PC-3 (cell line): ENCODE results near the gene LMO3. TPM values are rescaled to one million over a fixed set of nuclear protein-coding genes. Genes with fewer than 3 reads are reported as not detected.

Source experiments
- ATAC-seq: fragments of 200-7000 bp; cut with Tn5 transposase; 2 replicates; pipeline ENCODE4 v1.9.1; 2020; ENCODE audit warnings: mild to moderate bottlenecking, moderate library complexity
- BruUV-seq: library from RNA; stranded (reverse); fragments of 400-500 nt; replicated peaks from 2 replicates; lab custom pipeline; 2021; lab: Mats Ljungman, UMichigan
- CTCF ChIA-PET: fragments of 300-600 bp; sonication (Branson Sonifier 250); formaldehyde crosslinking; loops from one replicate; lab custom pipeline; 2022; ENCODE audit warnings: antibody characterized with exemption; lab: Charles Lee
- POLR2A ChIA-PET: fragments of 300-600 bp; sonication (Branson Sonifier 250); formaldehyde crosslinking; loops from one replicate; lab custom pipeline; 2022; ENCODE audit warnings: antibody characterized with exemption; ENCODE audit not compliant: unreplicated experiment; lab: Charles Lee
- DNase-seq: peaks from one replicate; pipeline ENCODE4 v3.0.0-alpha.2; 2015
- H2AFZ ChIP-seq: fragments of 300-600 bp; sonication (generic); 2 replicates; pipeline ENCODE4 v1.6.0; 2016; ENCODE audit warnings: antibody characterized with exemption, low read length
- H3F3A ChIP-seq: fragments of 300-600 bp; sonication (generic); one replicate; pipeline ENCODE4 v1.6.0; 2017; ENCODE audit warnings: antibody characterized with exemption, low read length, control low read depth, mild to moderate bottlenecking; ENCODE audit not compliant: unreplicated experiment
- H3K27ac ChIP-seq: fragments of 300-600 bp; sonication (generic); 2 replicates; pipeline ENCODE4 v1.5.1; 2016; ENCODE audit warnings: mild to moderate bottlenecking, low read length
- H3K27me3 ChIP-seq: fragments of 300-600 bp; sonication (generic); 2 replicates; pipeline ENCODE4 v1.6.1; 2016; ENCODE audit warnings: low read length, mixed read lengths
- H3K36me3 ChIP-seq: fragments of 300-600 bp; sonication (generic); 2 replicates; pipeline ENCODE4 v1.6.1; 2016; ENCODE audit warnings: low read depth, mixed run types, low read length, mixed read lengths
- H3K4me1 ChIP-seq: fragments of 300-600 bp; sonication (generic); 2 replicates; pipeline ENCODE4 v1.5.1; 2016; ENCODE audit warnings: low read length; ENCODE audit not compliant: insufficient read depth
- H3K4me2 ChIP-seq: fragments of 300-600 bp; sonication (generic); 2 replicates; pipeline ENCODE4 v1.6.0; 2016; ENCODE audit warnings: low read length
- H3K4me3 ChIP-seq: fragments of 300-600 bp; sonication (generic); 2 replicates; pipeline ENCODE4 v1.5.1; 2016; ENCODE audit warnings: mild to moderate bottlenecking, low read length, mixed read lengths
- H3K79me2 ChIP-seq: fragments of 300-600 bp; sonication (generic); 2 replicates; pipeline ENCODE4 v1.6.1; 2017; ENCODE audit warnings: low read length, mixed read lengths
- H3K9ac ChIP-seq: fragments of 300-600 bp; sonication (generic); 2 replicates; pipeline ENCODE4 v1.6.0; 2016; ENCODE audit warnings: mild to moderate bottlenecking, low read length
- H3K9me2 ChIP-seq: fragments of 300-600 bp; sonication (generic); replicated peaks from 2 replicates; pipeline ENCODE4 v1.6.1; 2016; ENCODE audit warnings: mixed run types, low read length, mixed read lengths
- H3K9me3 ChIP-seq: fragments of 300-600 bp; sonication (generic); 2 replicates; pipeline ENCODE4 v1.6.1; 2016; ENCODE audit warnings: low read length, mixed read lengths
- H4K20me1 ChIP-seq: fragments of 300-600 bp; sonication (generic); 2 replicates; pipeline ENCODE4 v1.6.1; 2016; ENCODE audit warnings: low read length, mixed read lengths
- EZH2 ChIP-seq: fragments of 300-600 bp; sonication (generic); IDR thresholded peaks from one replicate; pipeline ENCODE4 v1.6.1; 2017; ENCODE audit warnings: antibody characterized with exemption, mild to moderate bottlenecking, low read length; ENCODE audit not compliant: unreplicated experiment
- EZH2phosphoT487 ChIP-seq: fragments of 300-600 bp; sonication (generic); IDR thresholded peaks from 2 replicates; pipeline ENCODE4 v1.6.1; 2018; ENCODE audit warnings: mild to moderate bottlenecking, antibody characterized with exemption, low read length, borderline replicate concordance
- intact Hi-C: fragments of 100-400 bp; cut with micrococcal nuclease; formaldehyde crosslinking; loops from 2 replicates; pipeline ENCODE4 v1.9.0; 2023
- total RNA-seq: library from RNA; depleted of rRNA; stranded (reverse); fragments of >200 nt; gene quantifications from 2 replicates; pipeline ENCODE4 v1.2.3, GENCODE V29; 2014
- TF ChIP-seq, protein P1 (sequence below): fragments of 300-600 bp; sonication (generic); conservative IDR thresholded peaks from 2 replicates; pipeline ENCODE4 v1.5.1; 2017; ENCODE audit warnings: antibody characterized with exemption, low read depth, mild to moderate bottlenecking, low read length

Gene LMO3
- total RNA-seq, 1 experiment from 2014 or later: 2.3 TPM

DNA sequence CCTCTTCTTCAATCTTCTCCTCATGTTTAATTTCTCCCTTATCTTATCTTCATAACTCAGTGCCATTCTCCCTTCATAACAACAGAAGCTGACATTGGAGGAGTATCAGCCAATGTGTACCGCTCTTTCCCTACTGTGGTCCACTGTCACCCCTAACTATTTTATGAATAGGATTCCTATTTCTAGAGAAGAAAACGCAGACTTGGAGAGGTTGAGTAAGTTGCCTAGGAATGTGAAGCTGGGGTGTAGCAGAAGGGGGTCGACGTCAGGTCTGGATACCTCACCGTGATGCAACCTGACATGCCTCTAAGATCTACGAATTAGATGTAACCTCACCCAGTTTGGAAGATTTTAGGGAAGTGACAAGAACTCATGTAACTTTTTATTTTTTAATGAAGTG, 17.1 kb downstream of the LMO3 start:
- intact Hi-C loops: no loop called here
- peaks cover 8% of the 10 kb centered on the region for H3K4me1 ChIP-seq

DNA sequence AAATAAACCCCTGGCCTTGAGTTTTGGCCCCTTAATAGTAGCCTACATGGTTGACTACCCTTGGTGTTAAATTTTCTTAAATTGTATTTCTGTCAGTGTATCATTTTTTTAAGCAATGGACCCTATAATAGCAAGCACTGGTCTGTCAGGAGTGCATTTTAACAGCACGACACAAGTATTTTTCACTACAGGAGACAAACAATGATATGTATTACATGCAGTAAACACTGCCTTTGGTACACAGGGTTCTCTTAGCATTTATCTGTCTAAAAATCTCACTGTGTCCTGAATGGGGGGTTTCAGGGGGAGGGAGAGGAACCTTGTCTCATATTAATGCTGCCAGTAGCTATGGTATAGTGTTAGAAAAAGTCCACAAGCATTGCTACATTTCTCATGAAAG, 18.4 kb downstream of the LMO3 start:
- Histone ChIP-seq H3K79me2 (no peaks in the 10 kb centered on the region), H3K9me3 (no peaks in the 10 kb centered on the region), H3K4me2 (no peak overlapping the region), H3F3A (no peaks in the 10 kb centered on the region), H3K27me3 (no peaks in the 10 kb centered on the region), H4K20me1 (no peaks in the 10 kb centered on the region), H3K9me2 (no peaks in the 10 kb centered on the region), H3K4me1 (peaks cover 14% of the 10 kb centered on the region), H3K27ac (no peak overlapping the region), H3K9ac (no peak overlapping the region), H2AFZ (no peak overlapping the region), H3K4me3 (no peak overlapping the region), H3K36me3 (no peaks in the 10 kb centered on the region)
- ATAC-seq: no peak
- no TSS peak for BruUV-seq
- DNase-seq: no peak
- intact Hi-C loops: no loop called here
- TF ChIP-seq EZH2: no peak
- TF ChIP-seq EZH2phosphoT487: no peak
- TF ChIP-seq, protein P1, sequence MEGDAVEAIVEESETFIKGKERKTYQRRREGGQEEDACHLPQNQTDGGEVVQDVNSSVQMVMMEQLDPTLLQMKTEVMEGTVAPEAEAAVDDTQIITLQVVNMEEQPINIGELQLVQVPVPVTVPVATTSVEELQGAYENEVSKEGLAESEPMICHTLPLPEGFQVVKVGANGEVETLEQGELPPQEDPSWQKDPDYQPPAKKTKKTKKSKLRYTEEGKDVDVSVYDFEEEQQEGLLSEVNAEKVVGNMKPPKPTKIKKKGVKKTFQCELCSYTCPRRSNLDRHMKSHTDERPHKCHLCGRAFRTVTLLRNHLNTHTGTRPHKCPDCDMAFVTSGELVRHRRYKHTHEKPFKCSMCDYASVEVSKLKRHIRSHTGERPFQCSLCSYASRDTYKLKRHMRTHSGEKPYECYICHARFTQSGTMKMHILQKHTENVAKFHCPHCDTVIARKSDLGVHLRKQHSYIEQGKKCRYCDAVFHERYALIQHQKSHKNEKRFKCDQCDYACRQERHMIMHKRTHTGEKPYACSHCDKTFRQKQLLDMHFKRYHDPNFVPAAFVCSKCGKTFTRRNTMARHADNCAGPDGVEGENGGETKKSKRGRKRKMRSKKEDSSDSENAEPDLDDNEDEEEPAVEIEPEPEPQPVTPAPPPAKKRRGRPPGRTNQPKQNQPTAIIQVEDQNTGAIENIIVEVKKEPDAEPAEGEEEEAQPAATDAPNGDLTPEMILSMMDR: no peak
- ChIA-PET POLR2A (no interaction called here), CTCF (no interaction called here)

More for the DNA sequence above, 17.1 kb downstream of the LMO3 start:
- BruUV-seq: no TSS peak
- TF ChIP-seq EZH2phosphoT487 (no peak), EZH2 (no peak)
- TF ChIP-seq, protein P1: no peak
- Histone ChIP-seq H3K79me2 (no peaks in the 10 kb centered on the region), H4K20me1 (no peaks in the 10 kb centered on the region), H3K4me3 (no peak overlapping the region), H3F3A (no peaks in the 10 kb centered on the region), H3K4me2 (no peak overlapping the region), H3K27ac (no peak overlapping the region), H3K9me3 (no peaks in the 10 kb centered on the region), H2AFZ (no peak overlapping the region), H3K9me2 (no peaks in the 10 kb centered on the region), H3K9ac (no peak overlapping the region), H3K36me3 (no peaks in the 10 kb centered on the region), H3K27me3 (no peaks in the 10 kb centered on the region)
- ChIA-PET CTCF (no interaction called here), POLR2A (no interaction called here)
- ATAC-seq (no peak), DNase-seq (no peak)

DNA sequence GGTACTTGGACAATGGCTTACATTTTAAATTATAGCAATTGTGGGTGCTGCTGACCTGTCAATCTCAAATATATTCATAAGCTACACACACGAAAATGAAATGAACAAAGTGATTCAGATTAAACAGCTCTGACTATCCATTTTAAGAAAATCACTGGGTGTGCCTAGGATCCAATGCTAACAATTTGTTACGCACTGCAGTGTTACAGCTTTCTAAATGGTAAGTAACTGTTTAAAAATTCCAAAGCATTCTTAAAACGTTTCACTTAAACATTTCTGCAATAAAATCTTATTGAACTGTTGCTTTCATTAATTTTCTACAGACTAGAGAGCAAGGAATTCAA, 18.9 kb downstream of the LMO3 start:
- H3K36me3 ChIP-seq: no peaks in the 10 kb centered on the region
- no peaks in the 10 kb centered on the region for H3F3A ChIP-seq
- CTCF ChIA-PET: no interaction called here
- no peak for DNase-seq
- no peaks in the 10 kb centered on the region for H3K9me3 ChIP-seq
- H3K4me1 ChIP-seq: peaks cover 14% of the 10 kb centered on the region
- POLR2A ChIA-PET: no interaction called here
- no peak overlapping the region for H3K9ac ChIP-seq
- no TSS peak for BruUV-seq
- intact Hi-C loops: no loop called here
- H3K79me2 ChIP-seq: no peaks in the 10 kb centered on the region
- H3K4me2 ChIP-seq: no peak overlapping the region
- no peak overlapping the region for H3K4me3 ChIP-seq
- ATAC-seq: no peak
- H3K9me2 ChIP-seq: no peaks in the 10 kb centered on the region
- H3K27me3 ChIP-seq: no peaks in the 10 kb centered on the region
- TF ChIP-seq EZH2phosphoT487: no peak
- TF ChIP-seq, protein P1: no peak
- TF ChIP-seq EZH2: no peak
- H2AFZ ChIP-seq: no peak overlapping the region
- no peak overlapping the region for H3K27ac ChIP-seq
- no peaks in the 10 kb centered on the region for H4K20me1 ChIP-seq
